Lower lobe of right lung (tissue), 2 donors: Measurements from ENCODE around the gene GRM8. TPM values are rescaled to one million over a fixed set of nuclear protein-coding genes. Genes with fewer than 3 reads are reported as not detected.

Experiments
- ATAC-seq, 2 donors: fragments of 200-7000 bp; cut with Tn5 transposase; one replicate each; pipeline ENCODE4 v1.9.1; 2020 to 2022; ENCODE audit warnings: mild to moderate bottlenecking in 2 of 2, moderate library complexity in 2 of 2
- DNase-seq: peaks from one replicate; pipeline ENCODE4 v3.0.0-alpha.2; 2020
- H3K27ac ChIP-seq: fragments of 200-600 bp; one replicate; pipeline ENCODE4 v1.8.0; 2022
- H3K27me3 ChIP-seq: fragments of 200-600 bp; one replicate; pipeline ENCODE4 v1.8.0; 2022; ENCODE audit warnings: low read depth
- H3K36me3 ChIP-seq: fragments of 200-600 bp; one replicate; pipeline ENCODE4 v1.8.0; 2022; ENCODE audit warnings: mild to moderate bottlenecking
- H3K4me1 ChIP-seq: fragments of 200-600 bp; one replicate; pipeline ENCODE4 v1.8.0; 2022
- H3K4me3 ChIP-seq: fragments of 200-600 bp; one replicate; pipeline ENCODE4 v1.8.0; 2022; ENCODE audit warnings: mild to moderate bottlenecking
- H3K9me3 ChIP-seq: fragments of 200-600 bp; one replicate; pipeline ENCODE4 v1.8.0; 2022
- intact Hi-C: fragments of 100-400 bp; cut with DNase I; formaldehyde crosslinking; loops from one replicate; pipeline ENCODE4 v1.11.0; 2022
- total RNA-seq: library from RNA; stranded (reverse); fragmentation: NEBNext Ultra II Directional; extraction: Animal tissue kit (Norgen Biotek cat#: 25700); gene quantifications from one replicate; pipeline ENCODE4 v1.2.1, GENCODE V29; 2021
- TF ChIP-seq, protein P1 (sequence below): fragments of 200-600 bp; IDR thresholded peaks from one replicate; pipeline ENCODE4 v1.8.0; 2022; ENCODE audit warnings: antibody characterized with exemption, mild to moderate bottlenecking
- donor health status: DM: no; HTN: yes; CAD: no; lungs with severe emphysema.

Gene GRM8
- total RNA-seq, 1 donor from 2014 or later = not detected

GRCh38 chr7:126698909-126699308, 553.8 kb downstream of the GRM8 start:
- no peak for DNase-seq
- TF ChIP-seq, protein P1, sequence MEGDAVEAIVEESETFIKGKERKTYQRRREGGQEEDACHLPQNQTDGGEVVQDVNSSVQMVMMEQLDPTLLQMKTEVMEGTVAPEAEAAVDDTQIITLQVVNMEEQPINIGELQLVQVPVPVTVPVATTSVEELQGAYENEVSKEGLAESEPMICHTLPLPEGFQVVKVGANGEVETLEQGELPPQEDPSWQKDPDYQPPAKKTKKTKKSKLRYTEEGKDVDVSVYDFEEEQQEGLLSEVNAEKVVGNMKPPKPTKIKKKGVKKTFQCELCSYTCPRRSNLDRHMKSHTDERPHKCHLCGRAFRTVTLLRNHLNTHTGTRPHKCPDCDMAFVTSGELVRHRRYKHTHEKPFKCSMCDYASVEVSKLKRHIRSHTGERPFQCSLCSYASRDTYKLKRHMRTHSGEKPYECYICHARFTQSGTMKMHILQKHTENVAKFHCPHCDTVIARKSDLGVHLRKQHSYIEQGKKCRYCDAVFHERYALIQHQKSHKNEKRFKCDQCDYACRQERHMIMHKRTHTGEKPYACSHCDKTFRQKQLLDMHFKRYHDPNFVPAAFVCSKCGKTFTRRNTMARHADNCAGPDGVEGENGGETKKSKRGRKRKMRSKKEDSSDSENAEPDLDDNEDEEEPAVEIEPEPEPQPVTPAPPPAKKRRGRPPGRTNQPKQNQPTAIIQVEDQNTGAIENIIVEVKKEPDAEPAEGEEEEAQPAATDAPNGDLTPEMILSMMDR = no peak
- Histone ChIP-seq H3K36me3 (no peaks in the 10 kb centered on the region), H3K9me3 (no peaks in the 10 kb centered on the region), H3K4me3 (no peak overlapping the region), H3K27me3 (no peaks in the 10 kb centered on the region), H3K27ac (no peak overlapping the region), H3K4me1 (no peaks in the 10 kb centered on the region)
- ATAC-seq = no peak
- intact Hi-C loops = no loop called here

GRCh38 chr7:126698446-126698845, 554.3 kb downstream of the GRM8 start:
- DNase-seq (no peak), ATAC-seq (no peak)
- H3K27me3 ChIP-seq = no peaks in the 10 kb centered on the region
- no peaks in the 10 kb centered on the region for H3K9me3 ChIP-seq
- H3K4me1 ChIP-seq = no peaks in the 10 kb centered on the region
- no peak overlapping the region for H3K27ac ChIP-seq
- H3K4me3 ChIP-seq = no peak overlapping the region
- intact Hi-C loops = no loop called here
- no peaks in the 10 kb centered on the region for H3K36me3 ChIP-seq
- TF ChIP-seq, protein P1 = no peak

DNA sequence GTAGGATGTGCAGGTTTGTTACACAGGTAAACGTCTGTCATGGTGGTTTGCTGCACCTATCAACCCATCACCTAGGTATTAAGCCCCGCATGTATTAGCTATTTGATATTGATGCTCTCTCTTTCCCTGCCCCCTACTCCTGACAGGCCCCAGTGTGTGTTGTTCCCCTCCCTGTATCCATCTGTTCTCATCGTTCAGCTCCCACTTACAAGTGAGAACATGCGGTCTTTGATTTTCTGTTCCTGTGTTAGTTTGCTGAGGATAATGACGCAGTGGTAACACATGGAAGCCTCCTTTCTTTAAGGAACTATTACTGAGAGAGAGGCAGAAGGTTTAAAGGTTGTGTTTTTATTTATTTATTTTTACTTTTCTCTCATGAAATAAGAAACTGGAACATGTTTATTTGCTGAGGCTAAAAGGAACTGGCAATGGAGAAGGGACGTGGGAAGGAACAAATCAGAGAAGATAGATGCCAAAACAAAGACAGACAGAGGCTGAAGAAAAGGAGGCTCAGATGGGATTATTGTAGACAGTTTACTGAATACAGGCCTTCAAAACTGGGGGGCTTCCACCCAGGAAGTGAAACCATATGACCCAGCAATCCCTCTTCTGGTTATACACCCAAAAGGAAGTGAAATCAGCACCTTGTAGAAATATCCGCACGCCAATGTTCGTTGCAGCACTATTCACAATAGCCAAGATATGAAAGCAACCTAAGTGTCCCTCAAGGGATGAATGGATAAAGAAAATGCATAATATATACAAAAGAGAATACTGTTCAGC, 556.3 kb downstream of the GRM8 start:
- intact Hi-C loops = no loop called here

DNA sequence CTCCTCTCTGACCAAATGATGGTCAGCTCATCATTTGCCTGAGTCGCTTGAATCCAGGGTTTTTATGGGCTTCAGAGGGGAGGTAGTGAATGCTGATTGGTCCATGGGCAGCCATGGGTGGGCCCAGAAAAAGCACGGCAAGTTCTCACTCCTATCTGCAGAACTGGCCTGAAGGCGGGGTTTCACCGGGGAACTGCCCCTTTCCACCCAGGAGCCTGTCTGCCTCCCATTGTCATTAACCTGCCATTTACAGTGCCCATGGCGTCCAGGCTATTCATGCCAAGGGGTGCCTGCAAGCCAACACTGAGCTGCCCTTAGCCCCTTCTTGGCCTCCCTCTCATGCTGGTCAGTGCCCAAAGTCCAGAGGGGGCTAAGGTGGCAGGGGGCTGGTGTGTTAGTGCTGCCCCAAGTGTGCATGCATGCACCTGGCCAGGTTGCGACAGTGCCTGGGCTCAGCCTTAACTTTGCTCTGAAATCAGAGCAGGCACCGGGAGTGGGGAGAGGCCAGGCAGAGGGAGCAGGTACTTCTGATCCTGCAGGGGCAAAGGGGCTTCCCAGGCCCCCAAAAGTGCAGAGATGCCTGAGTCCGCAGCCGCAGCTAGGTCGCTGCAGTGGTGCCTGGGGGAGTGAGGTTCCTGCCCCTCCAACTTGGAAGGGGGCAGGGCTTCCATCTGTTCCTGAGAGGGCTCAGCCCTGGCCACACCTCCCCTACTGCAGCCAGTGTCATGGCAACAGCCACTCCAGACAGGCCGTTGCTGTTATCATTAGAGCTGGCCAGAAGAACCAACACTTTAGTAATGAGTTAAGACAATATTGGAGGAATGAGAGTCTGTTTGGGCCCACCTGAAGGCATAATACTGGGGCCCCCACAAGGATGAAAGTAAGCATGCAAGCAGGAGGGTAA, 561.6 kb downstream of the GRM8 start:
- DNase-seq (no peak), ATAC-seq (peak in 1 of 2 donors; percentile 28)
- intact Hi-C loops = no loop called here
- Histone ChIP-seq H3K36me3 (no peaks in the 10 kb centered on the region), H3K9me3 (peaks cover 5% of the 10 kb centered on the region), H3K27ac (no peak overlapping the region), H3K4me1 (no peaks in the 10 kb centered on the region), H3K27me3 (no peaks in the 10 kb centered on the region), H3K4me3 (no peak overlapping the region)
- TF ChIP-seq, protein P1 = no peak

More for the DNA sequence above, 556.3 kb downstream of the GRM8 start:
- ATAC-seq (no peak), DNase-seq (no peak)
- TF ChIP-seq, protein P1 = no peak
- H3K27me3 ChIP-seq = no peaks in the 10 kb centered on the region
- H3K27ac ChIP-seq = no peak overlapping the region
- H3K9me3 ChIP-seq = no peaks in the 10 kb centered on the region
- no peaks in the 10 kb centered on the region for H3K4me1 ChIP-seq
- no peaks in the 10 kb centered on the region for H3K36me3 ChIP-seq
- no peak overlapping the region for H3K4me3 ChIP-seq

DNA sequence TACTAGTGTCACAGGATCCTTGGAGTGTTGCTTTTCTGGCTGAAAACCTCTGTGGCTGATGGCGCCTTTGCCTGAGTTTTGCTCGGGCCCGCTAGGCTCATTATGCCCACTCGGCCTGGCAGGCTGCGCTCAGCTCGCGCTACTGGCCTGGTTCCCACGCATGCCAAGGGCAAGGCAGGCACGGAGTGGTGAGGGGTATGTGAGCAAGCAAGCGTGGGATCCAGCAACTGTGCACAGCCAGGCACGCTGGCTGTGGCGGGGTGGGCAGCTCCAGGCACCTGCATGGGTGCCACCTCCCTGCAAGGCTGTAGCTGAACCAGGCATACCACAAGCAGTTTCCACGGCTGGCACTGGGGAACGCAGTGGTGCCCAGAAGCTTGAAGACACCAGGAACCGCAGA, 562.6 kb downstream of the GRM8 start:
- Histone ChIP-seq H3K36me3 (no peaks in the 10 kb centered on the region), H3K27me3 (no peaks in the 10 kb centered on the region), H3K4me1 (no peaks in the 10 kb centered on the region), H3K4me3 (no peak overlapping the region), H3K9me3 (peaks cover 5% of the 10 kb centered on the region), H3K27ac (no peak overlapping the region)
- intact Hi-C loops = no loop called here
- ATAC-seq = peak in 1 of 2 donors; percentile 12
- no peak for DNase-seq
- TF ChIP-seq, protein P1 = no peak
